Panc1 (cell line): ENCODE measurements around the gene CFAP77. TPM values are rescaled to one million over a fixed set of nuclear protein-coding genes. Genes with fewer than 3 reads are reported as not detected.

Experiments used
- ATAC-seq: fragments of 200-7000 bp; cut with Tn5 transposase; 2 replicates; pipeline ENCODE4 v1.9.1; 2020; ENCODE audit warnings: mild to moderate bottlenecking, moderate library complexity
- BruUV-seq: library from RNA; stranded (reverse); fragments of 400-500 nt; replicated peaks from 2 replicates; lab custom pipeline; 2021; lab: Mats Ljungman, UMichigan
- CTCF ChIA-PET: fragments of 300-600 bp; sonication (Branson Sonifier 250); formaldehyde crosslinking; loops from one replicate; lab custom pipeline; 2022; ENCODE audit warnings: antibody characterized with exemption; lab: Charles Lee
- POLR2A ChIA-PET: fragments of 300-600 bp; sonication (Branson Sonifier 250); formaldehyde crosslinking; loops from one replicate; lab custom pipeline; 2022; ENCODE audit warnings: antibody characterized with exemption; lab: Charles Lee
- DNase-seq: peaks from one replicate; pipeline ENCODE4 v3.0.0-alpha.2; 2010; ENCODE audit warnings: low read depth, low spot score
- H3K27ac ChIP-seq: 2 replicates; pipeline ENCODE4 v1.5.1; 2011; ENCODE audit warnings: mild to moderate bottlenecking, low read length, inconsistent platforms
- H3K27me3 ChIP-seq: fragments of 200-500 bp; sonication (Bioruptor generic); 2 replicates; pipeline ENCODE4 v1.6.0; 2014; ENCODE audit warnings: low read length, inconsistent platforms; ENCODE audit not compliant: control insufficient read depth, insufficient read depth
- H3K36me3 ChIP-seq: fragments of 200-500 bp; sonication (Bioruptor generic); 2 replicates; pipeline ENCODE4 v1.5.1; 2014; ENCODE audit warnings: inconsistent platforms, mild to moderate bottlenecking, low read length, moderate library complexity; ENCODE audit not compliant: control insufficient read depth, insufficient read depth
- H3K4me1 ChIP-seq: 2 replicates; pipeline ENCODE4 v1.5.1; 2011; ENCODE audit warnings: inconsistent platforms, mild to moderate bottlenecking, low read length, moderate library complexity; ENCODE audit not compliant: control insufficient read depth, insufficient read depth
- H3K4me3 ChIP-seq, 2 experiments: 2 replicates each; pipeline ENCODE4 v1.5.1; 2011 to 2012; ENCODE audit warnings: low read depth in 2 of 2, low read length in 2 of 2, mild to moderate bottlenecking in 2 of 2, inconsistent platforms in 1 of 2, moderate library complexity in 1 of 2
- H3K9me3 ChIP-seq: fragments of 200-500 bp; sonication (Bioruptor generic); 2 replicates; pipeline ENCODE4 v1.5.1; 2014; ENCODE audit warnings: low read depth, mild to moderate bottlenecking, inconsistent platforms, low read length, moderate library complexity; ENCODE audit not compliant: control insufficient read depth, insufficient read depth
- POLR2AphosphoS5 ChIP-seq: IDR thresholded peaks from 2 replicates; pipeline ENCODE4 v1.6.1; 2012; ENCODE audit warnings: mild to moderate bottlenecking, low read depth, low read length, moderate library complexity
- SIN3A ChIP-seq: IDR thresholded peaks from 2 replicates; pipeline ENCODE4 v1.6.1; 2012; ENCODE audit warnings: low read depth, mild to moderate bottlenecking, low read length, moderate library complexity, borderline replicate concordance; ENCODE audit not compliant: insufficient read depth
- TCF7L2 ChIP-seq: IDR thresholded peaks from 2 replicates; pipeline ENCODE4 v1.6.1; 2011; ENCODE audit warnings: mild to moderate bottlenecking, low read depth, low read length, inconsistent platforms
- in situ Hi-C: cut with HindIII; loops from 2 replicates; pipeline ENCODE4 v1.10.0; 2016; ENCODE audit warnings: low sequenced_read_pairs, low pct_unique_long_range_greater_than_20kb
- intact Hi-C: fragments of 100-400 bp; cut with micrococcal nuclease; formaldehyde crosslinking; loops from one replicate; pipeline ENCODE4 v1.10.0; 2022; ENCODE audit not compliant: unreplicated experiment
- total RNA-seq: library from RNA; stranded (reverse); gene quantifications from one replicate; pipeline ENCODE4 v1.2.1, GENCODE V29; 2021; ENCODE audit not compliant: unreplicated experiment
- TF ChIP-seq, protein P1 (sequence below), 2 experiments: IDR thresholded peaks; 2 replicates each; pipeline ENCODE4 v1.6.1; 2011 to 2012; ENCODE audit warnings: low read depth in 2 of 2, control low read depth in 1 of 2, low read length in 1 of 2, mild to moderate bottlenecking in 1 of 2, moderate library complexity in 1 of 2; ENCODE audit not compliant: insufficient read depth in 1 of 2
- TF ChIP-seq, protein P2 (sequence below): fragments of 450-650 bp; IDR thresholded peaks from 2 replicates; pipeline ENCODE4 v1.5.1; 2017; ENCODE audit warnings: mild to moderate bottlenecking

The CFAP77 gene
- total RNA-seq, 1 experiment from 2014 or later = not detected

DNA sequence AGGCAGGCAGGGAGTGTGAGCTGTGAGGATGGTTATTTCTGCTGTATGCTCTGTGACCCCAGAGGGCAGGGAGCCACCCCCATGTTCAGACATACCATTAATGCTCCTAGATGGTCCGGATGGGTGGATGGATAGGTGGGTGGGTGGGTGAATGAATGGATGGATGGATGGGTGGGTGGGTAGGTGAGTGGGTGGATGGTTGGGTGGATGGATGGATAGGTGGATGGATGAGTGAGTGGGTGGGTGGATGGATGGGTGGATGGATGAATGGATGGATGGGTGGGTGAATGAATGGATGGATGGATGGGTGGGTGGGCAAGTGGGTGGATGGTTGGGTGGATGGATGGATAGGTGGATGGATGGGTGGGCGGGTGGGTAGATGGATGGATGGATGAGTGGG is 109.0 kb downstream of the CFAP77 start:
- H3K27ac ChIP-seq = no peak overlapping the region
- DNase-seq (no peak), ATAC-seq (no peak)
- POLR2A ChIA-PET = no interaction called here
- intact Hi-C loops (no loop called here), in situ Hi-C loops (no loop called here)
- H3K9me3 ChIP-seq = no peaks in the 10 kb centered on the region
- CTCF ChIA-PET = no interaction called here
- TF ChIP-seq, protein P1, sequence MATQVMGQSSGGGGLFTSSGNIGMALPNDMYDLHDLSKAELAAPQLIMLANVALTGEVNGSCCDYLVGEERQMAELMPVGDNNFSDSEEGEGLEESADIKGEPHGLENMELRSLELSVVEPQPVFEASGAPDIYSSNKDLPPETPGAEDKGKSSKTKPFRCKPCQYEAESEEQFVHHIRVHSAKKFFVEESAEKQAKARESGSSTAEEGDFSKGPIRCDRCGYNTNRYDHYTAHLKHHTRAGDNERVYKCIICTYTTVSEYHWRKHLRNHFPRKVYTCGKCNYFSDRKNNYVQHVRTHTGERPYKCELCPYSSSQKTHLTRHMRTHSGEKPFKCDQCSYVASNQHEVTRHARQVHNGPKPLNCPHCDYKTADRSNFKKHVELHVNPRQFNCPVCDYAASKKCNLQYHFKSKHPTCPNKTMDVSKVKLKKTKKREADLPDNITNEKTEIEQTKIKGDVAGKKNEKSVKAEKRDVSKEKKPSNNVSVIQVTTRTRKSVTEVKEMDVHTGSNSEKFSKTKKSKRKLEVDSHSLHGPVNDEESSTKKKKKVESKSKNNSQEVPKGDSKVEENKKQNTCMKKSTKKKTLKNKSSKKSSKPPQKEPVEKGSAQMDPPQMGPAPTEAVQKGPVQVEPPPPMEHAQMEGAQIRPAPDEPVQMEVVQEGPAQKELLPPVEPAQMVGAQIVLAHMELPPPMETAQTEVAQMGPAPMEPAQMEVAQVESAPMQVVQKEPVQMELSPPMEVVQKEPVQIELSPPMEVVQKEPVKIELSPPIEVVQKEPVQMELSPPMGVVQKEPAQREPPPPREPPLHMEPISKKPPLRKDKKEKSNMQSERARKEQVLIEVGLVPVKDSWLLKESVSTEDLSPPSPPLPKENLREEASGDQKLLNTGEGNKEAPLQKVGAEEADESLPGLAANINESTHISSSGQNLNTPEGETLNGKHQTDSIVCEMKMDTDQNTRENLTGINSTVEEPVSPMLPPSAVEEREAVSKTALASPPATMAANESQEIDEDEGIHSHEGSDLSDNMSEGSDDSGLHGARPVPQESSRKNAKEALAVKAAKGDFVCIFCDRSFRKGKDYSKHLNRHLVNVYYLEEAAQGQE (IDR thresholded peaks at IDR 0.05; ENCODE audit: insufficient read depth in 1 of 2, low read depth in 2 of 2, low read length in 1 of 2) = no peak
- TF ChIP-seq POLR2AphosphoS5 (no peak), SIN3A (no peak), TCF7L2 (no peak)
- TF ChIP-seq, protein P2, sequence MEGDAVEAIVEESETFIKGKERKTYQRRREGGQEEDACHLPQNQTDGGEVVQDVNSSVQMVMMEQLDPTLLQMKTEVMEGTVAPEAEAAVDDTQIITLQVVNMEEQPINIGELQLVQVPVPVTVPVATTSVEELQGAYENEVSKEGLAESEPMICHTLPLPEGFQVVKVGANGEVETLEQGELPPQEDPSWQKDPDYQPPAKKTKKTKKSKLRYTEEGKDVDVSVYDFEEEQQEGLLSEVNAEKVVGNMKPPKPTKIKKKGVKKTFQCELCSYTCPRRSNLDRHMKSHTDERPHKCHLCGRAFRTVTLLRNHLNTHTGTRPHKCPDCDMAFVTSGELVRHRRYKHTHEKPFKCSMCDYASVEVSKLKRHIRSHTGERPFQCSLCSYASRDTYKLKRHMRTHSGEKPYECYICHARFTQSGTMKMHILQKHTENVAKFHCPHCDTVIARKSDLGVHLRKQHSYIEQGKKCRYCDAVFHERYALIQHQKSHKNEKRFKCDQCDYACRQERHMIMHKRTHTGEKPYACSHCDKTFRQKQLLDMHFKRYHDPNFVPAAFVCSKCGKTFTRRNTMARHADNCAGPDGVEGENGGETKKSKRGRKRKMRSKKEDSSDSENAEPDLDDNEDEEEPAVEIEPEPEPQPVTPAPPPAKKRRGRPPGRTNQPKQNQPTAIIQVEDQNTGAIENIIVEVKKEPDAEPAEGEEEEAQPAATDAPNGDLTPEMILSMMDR = no peak
- no peaks in the 10 kb centered on the region for H3K4me1 ChIP-seq
- BruUV-seq = no TSS peak
- H3K4me3 ChIP-seq = no peak overlapping the region
- H3K36me3 ChIP-seq = no peaks in the 10 kb centered on the region
- no peaks in the 10 kb centered on the region for H3K27me3 ChIP-seq

DNA sequence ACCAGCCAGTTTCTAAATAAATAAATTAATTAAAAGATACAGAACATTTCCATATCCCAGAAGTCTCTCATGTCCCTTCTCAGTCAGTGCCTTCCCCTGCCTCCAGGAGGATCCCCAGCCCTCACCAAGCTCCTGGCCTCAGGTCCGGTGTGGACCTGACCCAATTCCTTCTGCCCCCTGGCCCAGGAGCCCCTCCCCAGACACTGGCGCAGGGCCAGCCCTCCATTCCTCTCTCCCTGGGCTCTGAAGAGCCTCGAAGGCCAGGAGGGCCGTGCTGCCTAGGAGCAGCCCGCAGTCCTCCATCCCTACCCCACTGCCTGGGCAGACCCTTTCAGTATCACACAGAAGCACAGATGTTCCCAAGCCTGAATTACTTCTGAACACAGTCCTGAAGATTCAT is 110.6 kb downstream of the CFAP77 start:
- H3K9me3 ChIP-seq = no peaks in the 10 kb centered on the region
- no peaks in the 10 kb centered on the region for H3K27me3 ChIP-seq
- ChIA-PET POLR2A (no interaction called here), CTCF (interaction anchor here (0.5 kb wide), 1 partner anchor 18 kb away, joined by 6 read pairs; no protein-coding TSS in a partner anchor)
- in situ Hi-C loops = no loop called here
- no TSS peak for BruUV-seq
- H3K4me1 ChIP-seq = no peaks in the 10 kb centered on the region
- H3K27ac ChIP-seq = no peak overlapping the region
- intact Hi-C loops = no loop called here
- no peak overlapping the region for H3K4me3 ChIP-seq
- ATAC-seq (no peak), DNase-seq (no peak)
- no peak for TF ChIP-seq SIN3A
- TF ChIP-seq POLR2AphosphoS5 = no peak
- H3K36me3 ChIP-seq = no peaks in the 10 kb centered on the region

DNA sequence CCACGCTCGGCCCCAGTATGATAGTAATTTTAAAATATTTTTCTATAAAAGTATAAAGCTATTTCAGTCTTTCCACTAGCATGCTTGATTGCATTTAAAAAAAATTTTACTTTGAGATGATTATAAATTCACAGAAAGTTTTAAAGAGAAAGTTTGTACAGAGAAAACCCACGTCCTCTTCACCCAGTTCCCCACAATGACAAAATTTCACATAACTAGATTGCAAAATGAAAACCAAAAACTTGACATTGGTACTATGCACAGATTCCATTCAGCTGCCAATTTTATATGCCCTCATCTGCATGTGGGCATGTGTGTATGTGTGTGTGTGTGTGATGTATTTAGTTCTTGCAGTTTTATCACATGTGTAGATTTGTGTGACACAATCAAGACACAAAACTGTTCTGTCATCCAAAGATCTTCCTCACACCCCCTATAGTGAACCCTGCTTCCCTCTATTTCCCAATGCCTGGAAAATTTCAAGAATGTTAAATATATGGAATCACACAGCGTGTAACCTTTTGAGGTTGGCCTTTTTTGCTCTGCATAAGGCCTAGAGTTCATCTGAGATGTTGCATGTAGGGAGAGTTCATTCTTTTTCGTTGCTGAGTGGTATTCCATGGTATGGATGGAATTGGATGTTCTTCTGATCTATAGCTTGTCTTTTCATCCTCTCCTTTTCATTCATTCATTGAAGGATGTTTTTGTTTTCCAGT is 115.5 kb downstream of the CFAP77 start:
- no peak for TF ChIP-seq POLR2AphosphoS5
- TF ChIP-seq, protein P2 = no peak
- no peak for TF ChIP-seq TCF7L2
- TF ChIP-seq, protein P1 (IDR thresholded peaks at IDR 0.05; ENCODE audit: insufficient read depth in 1 of 2, low read depth in 2 of 2, low read length in 1 of 2) = no peak
- no peak for TF ChIP-seq SIN3A
- Histone ChIP-seq H3K9me3 (no peaks in the 10 kb centered on the region), H3K36me3 (no peaks in the 10 kb centered on the region), H3K4me1 (no peaks in the 10 kb centered on the region), H3K27me3 (no peaks in the 10 kb centered on the region), H3K27ac (no peak overlapping the region), H3K4me3 (no peak overlapping the region)
- in situ Hi-C loops = no loop called here
- BruUV-seq = no TSS peak
- no peak for DNase-seq
- intact Hi-C loops = no loop called here
- ChIA-PET CTCF (no interaction called here), POLR2A (no interaction called here)
- ATAC-seq = no peak
